Neural crest cell (in vitro differentiated cells): ENCODE results near the gene AFDN. TPM values are rescaled to one million over a fixed set of nuclear protein-coding genes. Genes with fewer than 3 reads are reported as not detected.

Experiments
- DNase-seq: peaks from one replicate; pipeline ENCODE4 v3.0.0; 2021; ENCODE audit warnings: low read depth, mixed read lengths, low spot score
- H3K27ac Mint-ChIP-seq: one replicate; pipeline ENCODE4 v1.8.0; 2021; ENCODE audit warnings: mild to moderate bottlenecking, mixed read lengths; ENCODE audit not compliant: unreplicated experiment
- H3K27me3 Mint-ChIP-seq: 2 replicates; pipeline ENCODE4 v1.8.0; 2021; ENCODE audit warnings: low read depth, mild to moderate bottlenecking, mixed read lengths
- H3K36me3 Mint-ChIP-seq: 2 replicates; pipeline ENCODE4 v1.8.0; 2021; ENCODE audit warnings: low read depth, mild to moderate bottlenecking, mixed read lengths
- H3K4me1 Mint-ChIP-seq: 2 replicates; pipeline ENCODE4 v1.8.0; 2021; ENCODE audit warnings: mixed read lengths
- H3K4me3 Mint-ChIP-seq: one replicate; pipeline ENCODE4 v1.8.0; 2021; ENCODE audit warnings: mild to moderate bottlenecking, mixed read lengths
- H3K9me3 Mint-ChIP-seq: 2 replicates; pipeline ENCODE4 v1.8.0; 2021; ENCODE audit warnings: mixed read lengths
- total RNA-seq: library from RNA; stranded (reverse); gene quantifications from 2 replicates; pipeline ENCODE4 v1.2.1, GENCODE V29; 2021
- TF ChIP-seq, protein P1 (sequence below): fragments of 200-600 bp; sonication (generic); conservative IDR thresholded peaks from 2 replicates; pipeline ENCODE4 v1.5.0; 2021; ENCODE audit warnings: antibody characterized with exemption, mild to moderate bottlenecking

AFDN gene
- total RNA-seq, 1 donor from 2014 or later = 143 TPM

DNA sequence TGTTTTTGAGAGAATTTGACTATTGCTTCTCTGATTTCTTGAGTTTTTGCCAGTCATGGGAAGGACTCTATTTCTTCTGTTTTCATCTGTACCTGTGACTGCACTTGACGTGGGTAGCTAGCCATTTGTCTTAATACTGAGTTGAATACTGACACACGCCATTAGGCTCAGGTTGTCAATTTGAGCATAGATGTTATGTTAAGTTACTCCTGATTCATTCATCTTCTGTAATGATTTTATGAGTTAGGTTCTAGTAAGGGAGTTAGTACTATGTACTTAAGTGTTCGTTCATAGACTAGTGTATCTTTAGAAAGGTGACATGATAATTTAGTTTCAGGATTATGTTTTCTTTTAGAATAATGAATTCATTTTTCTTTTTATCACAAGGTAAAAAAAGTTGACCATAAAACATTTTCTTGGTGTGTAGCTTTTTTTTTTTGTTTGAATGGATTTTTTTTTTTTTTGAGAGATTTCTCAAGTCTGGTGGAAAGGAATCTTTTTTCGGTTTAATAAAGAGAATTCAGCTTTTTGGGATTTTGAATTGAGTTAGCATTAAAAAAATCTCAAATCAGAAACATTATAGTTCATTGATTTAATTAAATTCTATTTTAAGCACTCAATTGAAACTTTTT, 1.7 kb downstream of the AFDN start:
- TF ChIP-seq, protein P1, sequence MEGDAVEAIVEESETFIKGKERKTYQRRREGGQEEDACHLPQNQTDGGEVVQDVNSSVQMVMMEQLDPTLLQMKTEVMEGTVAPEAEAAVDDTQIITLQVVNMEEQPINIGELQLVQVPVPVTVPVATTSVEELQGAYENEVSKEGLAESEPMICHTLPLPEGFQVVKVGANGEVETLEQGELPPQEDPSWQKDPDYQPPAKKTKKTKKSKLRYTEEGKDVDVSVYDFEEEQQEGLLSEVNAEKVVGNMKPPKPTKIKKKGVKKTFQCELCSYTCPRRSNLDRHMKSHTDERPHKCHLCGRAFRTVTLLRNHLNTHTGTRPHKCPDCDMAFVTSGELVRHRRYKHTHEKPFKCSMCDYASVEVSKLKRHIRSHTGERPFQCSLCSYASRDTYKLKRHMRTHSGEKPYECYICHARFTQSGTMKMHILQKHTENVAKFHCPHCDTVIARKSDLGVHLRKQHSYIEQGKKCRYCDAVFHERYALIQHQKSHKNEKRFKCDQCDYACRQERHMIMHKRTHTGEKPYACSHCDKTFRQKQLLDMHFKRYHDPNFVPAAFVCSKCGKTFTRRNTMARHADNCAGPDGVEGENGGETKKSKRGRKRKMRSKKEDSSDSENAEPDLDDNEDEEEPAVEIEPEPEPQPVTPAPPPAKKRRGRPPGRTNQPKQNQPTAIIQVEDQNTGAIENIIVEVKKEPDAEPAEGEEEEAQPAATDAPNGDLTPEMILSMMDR = no peak
- H3K27me3 Mint-ChIP-seq = peaks cover 32% of the 10 kb centered on the region
- peaks cover 55% of the 10 kb centered on the region for H3K4me1 Mint-ChIP-seq
- DNase-seq = no peak
- H3K4me3 Mint-ChIP-seq = peak overlapping the region; percentile 94
- no peak overlapping the region for H3K27ac Mint-ChIP-seq
- no peaks in the 10 kb centered on the region for H3K9me3 Mint-ChIP-seq
- no peaks in the 10 kb centered on the region for H3K36me3 Mint-ChIP-seq

DNA sequence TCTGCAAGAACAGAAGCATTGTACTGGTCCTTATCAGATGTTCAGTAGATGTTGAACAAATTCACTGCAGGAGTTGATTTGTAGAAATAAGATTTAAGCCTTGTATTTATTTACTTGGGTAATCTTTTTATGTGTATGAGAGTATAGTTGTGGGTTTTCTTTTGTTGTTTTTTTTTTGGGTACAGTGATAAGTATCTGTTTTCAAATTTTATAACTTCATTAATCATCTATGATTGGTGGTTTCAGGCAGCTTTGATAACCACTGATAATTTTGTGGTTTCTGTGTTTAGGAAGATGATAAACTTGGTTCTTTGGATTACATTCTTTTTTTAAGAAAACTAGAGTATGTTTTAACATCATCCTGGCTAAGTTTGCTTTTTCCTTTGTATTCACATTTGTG, 2.8 kb downstream of the AFDN start:
- Mint-ChIP-seq H3K27ac (no peak overlapping the region), H3K4me3 (peak overlapping the region; percentile 94), H3K27me3 (peaks cover 26% of the 10 kb centered on the region), H3K9me3 (no peaks in the 10 kb centered on the region), H3K36me3 (no peaks in the 10 kb centered on the region), H3K4me1 (peaks cover 60% of the 10 kb centered on the region)
- no peak for DNase-seq
- TF ChIP-seq, protein P1 = no peak

DNA sequence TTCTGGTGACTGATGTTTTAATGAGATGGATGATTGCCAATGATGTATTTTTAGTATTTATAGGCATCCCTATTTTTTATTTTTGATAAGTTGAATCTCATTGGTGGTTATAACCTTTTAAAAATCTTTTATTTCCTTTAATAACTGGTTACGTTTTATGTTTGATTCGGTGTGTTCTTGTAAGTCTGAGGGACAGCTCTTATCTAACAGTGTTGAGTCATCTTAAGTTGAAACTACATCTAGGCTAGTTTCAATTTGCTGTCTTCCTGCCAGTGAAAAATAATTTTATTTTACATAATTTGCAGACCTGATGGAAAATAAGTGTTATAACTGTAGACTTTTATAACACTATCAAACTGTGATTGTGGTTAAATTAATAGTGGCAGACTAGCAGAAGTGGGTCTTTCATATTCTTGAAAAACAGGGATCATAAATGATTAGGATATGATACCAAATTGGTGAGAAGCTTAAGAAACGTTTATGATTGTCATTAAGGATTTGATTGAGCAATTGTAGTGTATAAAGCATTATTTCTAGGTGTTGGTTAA, 4.6 kb downstream of the AFDN start:
- H3K9me3 Mint-ChIP-seq = no peaks in the 10 kb centered on the region
- peak overlapping the region; percentile 69 for H3K4me3 Mint-ChIP-seq
- H3K27ac Mint-ChIP-seq = no peak overlapping the region

GRCh38 chr6:167832497-167833395, 6.0 kb downstream of the AFDN start:
- Mint-ChIP-seq H3K27ac (peak overlapping the region; percentile 35), H3K4me3 (peak overlapping the region; percentile 21), H3K36me3 (no peaks in the 10 kb centered on the region), H3K9me3 (no peaks in the 10 kb centered on the region), H3K4me1 (peaks cover 59% of the 10 kb centered on the region), H3K27me3 (peaks cover 6% of the 10 kb centered on the region)
- TF ChIP-seq, protein P1 = no peak
- no peak for DNase-seq

More for the DNA sequence above, 4.6 kb downstream of the AFDN start:
- TF ChIP-seq, protein P1 = no peak
- Mint-ChIP-seq H3K36me3 (no peaks in the 10 kb centered on the region), H3K4me1 (peaks cover 60% of the 10 kb centered on the region), H3K27me3 (peaks cover 10% of the 10 kb centered on the region)
- DNase-seq = no peak

DNA sequence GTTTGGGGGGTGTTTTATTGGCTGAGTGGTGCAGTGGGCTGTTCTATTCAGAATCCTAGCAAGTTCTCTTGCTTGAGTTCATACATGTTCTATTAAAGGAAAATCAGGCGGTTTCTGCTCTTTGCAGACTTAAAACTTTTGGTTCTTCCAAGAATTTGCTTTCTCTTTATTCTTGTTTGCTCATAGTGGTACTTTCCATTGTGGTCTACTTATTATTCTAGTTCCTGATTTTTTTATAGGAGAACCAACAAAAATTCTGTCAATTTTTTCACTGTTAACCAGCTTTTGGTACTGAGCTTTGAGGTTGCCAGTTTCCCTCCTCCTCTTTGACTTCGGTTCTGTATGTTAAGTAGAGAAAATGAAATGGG, 6.7 kb downstream of the AFDN start:
- DNase-seq = no peak
- peaks cover 3% of the 10 kb centered on the region for H3K27me3 Mint-ChIP-seq
- H3K27ac Mint-ChIP-seq = peak overlapping the region; percentile 35
- no peaks in the 10 kb centered on the region for H3K9me3 Mint-ChIP-seq
- H3K36me3 Mint-ChIP-seq = no peaks in the 10 kb centered on the region
- H3K4me3 Mint-ChIP-seq = no peak overlapping the region
- H3K4me1 Mint-ChIP-seq = peaks cover 57% of the 10 kb centered on the region
- TF ChIP-seq, protein P1 = no peak
